Ovary (tissue), 9 donors: ENCODE results near the gene ADCY5. TPM values are rescaled to one million over a fixed set of nuclear protein-coding genes. Genes with fewer than 3 reads are reported as not detected.

Source experiments
- DNase-seq, 5 donors: peaks; one replicate each; pipeline ENCODE4 v3.0.0-alpha.2; 2019 to 2020
- H3K27ac ChIP-seq, 2 donors: fragments of 200-600 bp; one replicate each; pipeline versions ENCODE4 v1.5.1 to v1.8.0; 2019 to 2022
- H3K27me3 ChIP-seq: fragments of 200-600 bp; one replicate; pipeline ENCODE4 v1.8.0; 2022
- H3K36me3 ChIP-seq: fragments of 200-600 bp; sonication (generic); one replicate; pipeline ENCODE4 v1.5.1; 2019
- H3K4me1 ChIP-seq: one replicate; pipeline ENCODE4 v1.8.1; 2013; ENCODE audit warnings: mild to moderate bottlenecking, moderate library complexity; ENCODE audit not compliant: insufficient read depth
- H3K4me3 ChIP-seq: fragments of 200-600 bp; sonication (generic); one replicate; pipeline ENCODE4 v1.5.1; 2017
- H3K9me3 ChIP-seq, 2 donors: fragments of 200-600 bp in 1 of 2; sonication (generic) in 1 of 2; one replicate each; pipeline versions ENCODE4 v1.5.1 to v1.8.1; 2013 to 2019; ENCODE audit warnings: mild to moderate bottlenecking in 1 of 2, moderate library complexity in 1 of 2
- EP300 ChIP-seq: sonication (generic); formaldehyde crosslinking; IDR thresholded peaks from one replicate; pipeline ENCODE4 v1.6.1; 2017; ENCODE audit warnings: antibody characterized with exemption
- POLR2A ChIP-seq: fragments of 450-650 bp; IDR thresholded peaks from one replicate; pipeline ENCODE4 v1.6.1; 2017; ENCODE audit warnings: antibody characterized with exemption, mild to moderate bottlenecking, moderate library complexity
- WGBS, 3 donors: extraction: QIAGEN DNeasy Blood & Tissue Kit in 1 of 3; methylation state at CpG; one replicate each; pipeline versions ENCODE4 v1.1.5 to v1.1.7; 2013 to 2017; 5-methylcytosine and 5-hydroxymethylcytosine counted together
- intact Hi-C, 4 donors: fragments of 100-400 bp; cut with DNase I; formaldehyde crosslinking; loops; one replicate each; pipeline versions ENCODE4 v1.11.0 to v1.15.1; 2022 to 2023
- polyA plus RNA-seq, 2 donors: library from polyadenylated mRNA; stranded (reverse); fragments of 200-250 nt in 1 of 2; fragments of 350-450 nt in 1 of 2; fragmentation: Illumina TruSeq in 1 of 2; extraction: RNeasy Lipid Tissue Mini Kit (QIAGEN cat#74804) in 1 of 2; gene quantifications; one replicate each; pipeline ENCODE4 v1.2.3, GENCODE V29; 2013 to 2014
- total RNA-seq, 7 donors: library from RNA; depleted of rRNA in 2 of 7; stranded (reverse); fragments of >200 nt in 2 of 7; fragmentation: NEBNext Ultra II Directional in 3 of 7; extraction: Animal tissue kit (Norgen Biotek cat#: 25700) in 3 of 7; gene quantifications; one replicate each; pipeline versions ENCODE4 v1.1.0 to v1.2.4, GENCODE V29; 2016 to 2023
- TF ChIP-seq, protein P1 (sequence below), 3 donors: fragments of 450-650 bp in 2 of 3; fragments of 200-600 bp in 1 of 3; IDR thresholded peaks; one replicate each; pipeline versions ENCODE4 v1.5.1 to v1.8.0; 2016 to 2022; ENCODE audit warnings: antibody characterized with exemption in 3 of 3, mild to moderate bottlenecking in 1 of 3
- donor health status: DM: no; HTN: no; CAD: no; lungs with moderate emphysema.
- donor health status: DM: no; HTN: no; CAD: no.
- donor health status: Bipolar disorder and iron deficiency.
- donor health status: DM: yes; HTN: yes; CAD: no.
- donor health status: DM: no; HTN: no; CAD: no.
- donor health status: DM: yes; HTN: yes; CAD: no.

ADCY5 gene
- total and polyA plus RNA-seq, 9 donors = 5.3 to 36.2 (median 20.3) TPM

DNA sequence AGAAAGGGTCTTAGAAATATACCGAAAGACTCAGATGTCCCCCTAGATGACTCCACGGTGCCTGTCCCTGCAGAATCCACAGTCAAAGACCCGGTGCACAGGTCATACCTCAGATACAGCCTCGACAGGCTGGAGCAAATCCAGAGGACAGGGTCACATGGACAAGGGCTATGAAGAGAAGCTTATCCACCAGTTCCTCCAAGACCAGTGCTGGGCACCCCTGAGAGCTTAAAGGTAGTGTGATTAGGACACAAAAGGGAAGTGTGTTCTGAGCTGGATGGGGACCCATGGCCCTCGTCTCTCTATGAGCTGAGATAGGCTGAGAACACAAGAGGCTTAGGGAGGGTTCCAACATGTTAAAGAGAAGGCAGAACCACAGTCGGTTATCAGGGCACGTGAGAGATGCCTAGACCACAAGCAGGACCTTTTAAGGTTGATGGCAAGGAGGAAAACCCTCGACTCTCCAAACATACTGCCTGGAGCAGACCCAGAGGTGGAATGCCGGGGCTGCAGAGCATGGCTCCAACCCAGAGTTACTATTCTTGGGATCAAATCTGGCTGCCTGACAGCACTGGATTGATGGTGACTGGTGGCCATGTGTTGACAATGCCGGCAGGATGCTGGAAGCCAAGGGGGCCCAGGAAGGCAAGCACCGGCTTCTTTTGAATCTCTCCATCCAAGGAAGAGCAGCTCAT is 46.9 kb downstream of the ADCY5 start:
- TF ChIP-seq, protein P1, sequence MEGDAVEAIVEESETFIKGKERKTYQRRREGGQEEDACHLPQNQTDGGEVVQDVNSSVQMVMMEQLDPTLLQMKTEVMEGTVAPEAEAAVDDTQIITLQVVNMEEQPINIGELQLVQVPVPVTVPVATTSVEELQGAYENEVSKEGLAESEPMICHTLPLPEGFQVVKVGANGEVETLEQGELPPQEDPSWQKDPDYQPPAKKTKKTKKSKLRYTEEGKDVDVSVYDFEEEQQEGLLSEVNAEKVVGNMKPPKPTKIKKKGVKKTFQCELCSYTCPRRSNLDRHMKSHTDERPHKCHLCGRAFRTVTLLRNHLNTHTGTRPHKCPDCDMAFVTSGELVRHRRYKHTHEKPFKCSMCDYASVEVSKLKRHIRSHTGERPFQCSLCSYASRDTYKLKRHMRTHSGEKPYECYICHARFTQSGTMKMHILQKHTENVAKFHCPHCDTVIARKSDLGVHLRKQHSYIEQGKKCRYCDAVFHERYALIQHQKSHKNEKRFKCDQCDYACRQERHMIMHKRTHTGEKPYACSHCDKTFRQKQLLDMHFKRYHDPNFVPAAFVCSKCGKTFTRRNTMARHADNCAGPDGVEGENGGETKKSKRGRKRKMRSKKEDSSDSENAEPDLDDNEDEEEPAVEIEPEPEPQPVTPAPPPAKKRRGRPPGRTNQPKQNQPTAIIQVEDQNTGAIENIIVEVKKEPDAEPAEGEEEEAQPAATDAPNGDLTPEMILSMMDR (IDR thresholded peaks at IDR 0.05) = no peak
- TF ChIP-seq POLR2A = no peak
- no peaks in the 10 kb centered on the region for H3K36me3 ChIP-seq
- H3K9me3 ChIP-seq = no peaks in the 10 kb centered on the region
- peak in 2 of 5 donors; percentile 36 for DNase-seq
- no peak overlapping the region for H3K4me3 ChIP-seq
- H3K27me3 ChIP-seq = no peaks in the 10 kb centered on the region
- peaks cover 34% of the 10 kb centered on the region for H3K4me1 ChIP-seq
- no peak overlapping the region for H3K27ac ChIP-seq
- intact Hi-C loops = no loop called here
- WGBS, 3 donors = 53 to 64% (median 60%) methylated on average over 11 of the region's 11 CpGs

DNA sequence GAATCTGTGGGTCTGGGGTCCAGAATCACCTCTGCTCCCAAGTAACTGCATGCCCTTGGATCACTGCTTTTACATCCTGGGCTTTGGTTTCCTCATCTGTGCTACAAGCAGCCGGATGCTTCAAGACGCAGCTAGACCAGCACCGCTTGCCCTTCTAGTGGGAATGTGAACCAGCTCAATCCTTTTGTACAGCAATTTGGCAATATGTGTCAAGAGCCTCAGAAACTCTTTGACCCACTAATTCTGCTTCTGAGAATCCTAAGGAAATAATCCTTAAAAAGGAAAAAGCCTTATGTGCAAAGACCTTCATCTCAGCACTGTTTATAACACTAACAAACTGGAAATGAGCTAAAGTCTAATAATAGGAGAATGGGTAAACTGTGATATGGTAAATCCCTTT is 48.7 kb downstream of the ADCY5 start:
- Histone ChIP-seq H3K9me3 (no peaks in the 10 kb centered on the region), H3K36me3 (no peaks in the 10 kb centered on the region), H3K4me1 (peaks cover 28% of the 10 kb centered on the region), H3K27me3 (no peaks in the 10 kb centered on the region), H3K27ac (no peak overlapping the region), H3K4me3 (no peak overlapping the region)
- DNase-seq = peak in 2 of 5 donors; percentile 1 to 13
- TF ChIP-seq, protein P1 (IDR thresholded peaks at IDR 0.05) = no peak
- TF ChIP-seq EP300 (no peak), POLR2A (no peak)
- 73 to 89% (median 82%) methylated on average over 3 of the region's 3 CpGs for WGBS, 3 donors
- intact Hi-C loops = no loop called here

GRCh38 chr3:123399653-123400052 is 49.2 kb downstream of the ADCY5 start:
- H3K4me1 ChIP-seq = peaks cover 25% of the 10 kb centered on the region
- DNase-seq = peak in 2 of 5 donors; percentile 1 to 7

DNA sequence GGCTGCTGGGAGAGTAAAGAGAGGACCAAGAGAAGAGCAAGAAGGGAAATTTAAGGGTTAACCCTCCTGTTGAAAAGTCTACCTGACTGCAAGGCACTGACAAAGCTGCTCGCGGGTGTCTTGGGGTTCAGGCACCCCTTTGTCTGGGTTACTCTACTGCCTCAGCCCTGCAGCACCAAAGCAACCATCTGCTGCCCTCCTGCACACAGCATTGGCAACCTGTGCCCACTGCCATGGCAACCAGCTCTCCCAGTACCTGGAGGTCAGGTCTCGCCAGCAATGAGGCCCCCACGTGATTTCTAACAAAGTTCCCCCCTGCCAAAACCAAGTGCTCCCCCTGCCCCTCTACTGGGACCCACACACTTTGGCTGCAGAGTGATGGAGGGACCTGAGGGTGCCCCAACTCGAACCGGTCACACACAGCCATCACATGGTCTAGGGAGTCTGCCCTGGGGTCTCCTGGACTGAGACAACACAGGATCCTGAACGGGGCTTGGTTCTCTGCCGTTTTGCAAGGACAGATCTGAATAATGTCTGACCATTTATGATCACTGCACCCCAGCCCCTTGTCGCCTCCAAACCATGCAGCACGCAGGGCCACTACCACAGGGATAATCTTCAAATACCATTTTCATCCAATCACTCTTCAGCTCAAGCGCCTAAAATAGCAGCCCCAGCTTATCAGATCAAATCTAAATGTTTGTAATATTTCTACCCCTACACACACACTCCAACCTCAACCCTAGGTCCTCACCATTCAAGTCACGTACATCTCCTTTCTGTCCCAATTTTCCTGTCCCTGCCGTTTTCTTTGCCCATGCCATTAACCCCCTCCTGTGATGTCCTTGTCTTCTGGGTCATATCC is 50.7 kb downstream of the ADCY5 start:
- DNase-seq = peak in 2 of 5 donors; percentile 19 to 21
- intact Hi-C loops = no loop called here
- H3K4me1 ChIP-seq = peaks cover 22% of the 10 kb centered on the region
- no peaks in the 10 kb centered on the region for H3K9me3 ChIP-seq
- no peaks in the 10 kb centered on the region for H3K36me3 ChIP-seq
- H3K27me3 ChIP-seq = no peaks in the 10 kb centered on the region
- H3K27ac ChIP-seq = no peak overlapping the region
- WGBS, 3 donors = 79 to 83% (median 79%) methylated on average over 13 of the region's 13 CpGs
- no peak overlapping the region for H3K4me3 ChIP-seq
- TF ChIP-seq, protein P1 (IDR thresholded peaks at IDR 0.05) = no peak

More at GRCh38 chr3:123399653-123400052, 49.2 kb downstream of the ADCY5 start:
- no peaks in the 10 kb centered on the region for H3K27me3 ChIP-seq
- H3K9me3 ChIP-seq = no peaks in the 10 kb centered on the region
- intact Hi-C loops = no loop called here
- 78 to 81% (median 81%) methylated on average over 6 of the region's 6 CpGs for WGBS, 3 donors
- no peak overlapping the region for H3K4me3 ChIP-seq
- no peak overlapping the region for H3K27ac ChIP-seq
- no peaks in the 10 kb centered on the region for H3K36me3 ChIP-seq
- TF ChIP-seq EP300 (no peak), POLR2A (no peak)
- TF ChIP-seq, protein P1 (IDR thresholded peaks at IDR 0.05) = no peak
